HepG2 (cell line): Measurements from ENCODE around the gene KDM4B. TPM values are rescaled to one million over a fixed set of nuclear protein-coding genes. Genes with fewer than 3 reads are reported as not detected.

Source experiments
- CBFB ChIP-seq: sonication (generic); formaldehyde crosslinking; IDR thresholded peaks from 2 replicates; pipeline ENCODE4 v1.4.0; 2020; ENCODE audit warnings: missing genetic modification reagents
- HMGXB4 ChIP-seq, 2 experiments: sonication (generic) in 1 of 2; formaldehyde crosslinking in 1 of 2; IDR thresholded peaks; 2 replicates each; pipeline versions ENCODE4 v1.4.0 to v1.6.1; 2018 to 2020; ENCODE audit warnings: missing genetic modification reagents in 2 of 2, borderline replicate concordance in 1 of 2, low read depth in 1 of 2, mild to moderate bottlenecking in 1 of 2, missing biosample characterization in 1 of 2
- MIER3 ChIP-seq: IDR thresholded peaks from 2 replicates; pipeline ENCODE4 v1.6.1; 2016; ENCODE audit warnings: missing compliant biosample characterization, borderline replicate concordance
- MLLT10 ChIP-seq: sonication (generic); formaldehyde crosslinking; IDR thresholded peaks from 2 replicates; pipeline ENCODE4 v1.4.0; 2020; ENCODE audit warnings: missing genetic modification reagents
- NFRKB ChIP-seq: fragments of 450-650 bp; IDR thresholded peaks from 2 replicates; pipeline ENCODE4 v1.6.1; 2017
- NONO ChIP-seq, 2 experiments: fragments of 450-650 bp in 1 of 2; sonication (generic) in 1 of 2; formaldehyde crosslinking in 1 of 2; IDR thresholded peaks in 1 of 2; conservative IDR thresholded peaks in 1 of 2; 2 replicates each; pipeline versions ENCODE4 v1.6.1 to v1.8.0; 2017 to 2022; ENCODE audit warnings: mild to moderate bottlenecking in 1 of 2, missing genetic modification reagents in 1 of 2, moderate library complexity in 1 of 2
- NR2C2 ChIP-seq: sonication (generic); formaldehyde crosslinking; IDR thresholded peaks from 2 replicates; pipeline ENCODE4 v1.4.0; 2020; ENCODE audit warnings: missing genetic modification reagents, mild to moderate bottlenecking, moderate library complexity, borderline replicate concordance
- PRPF4 ChIP-seq: fragments of 200-400 bp; formaldehyde crosslinking; IDR thresholded peaks from 2 replicates; pipeline ENCODE4 v1.6.1; 2016; ENCODE audit warnings: low read length, low read depth; ENCODE audit not compliant: poor library complexity, severe bottlenecking
- SP140L ChIP-seq: sonication (generic); formaldehyde crosslinking; IDR thresholded peaks from 2 replicates; pipeline ENCODE4 v1.4.0; 2020; ENCODE audit warnings: missing genetic modification reagents, borderline replicate concordance
- SRF ChIP-seq: IDR thresholded peaks from 2 replicates; pipeline ENCODE4 v1.6.1; 2011; ENCODE audit warnings: mild to moderate bottlenecking, low read depth, low read length, moderate library complexity
- STAT5B ChIP-seq: sonication (generic); formaldehyde crosslinking; IDR thresholded peaks from 2 replicates; pipeline ENCODE4 v1.4.0; 2020; ENCODE audit warnings: missing genetic modification reagents
- TARDBP ChIP-seq: sonication (generic); formaldehyde crosslinking; IDR thresholded peaks from 2 replicates; pipeline ENCODE4 v1.8.0; 2022; ENCODE audit warnings: mild to moderate bottlenecking, missing genetic modification reagents
- TFAP4 ChIP-seq: sonication (generic); IDR thresholded peaks from 2 replicates; pipeline ENCODE4 v1.6.1; 2016; ENCODE audit warnings: low read depth, borderline replicate concordance
- ZNF205 ChIP-seq: IDR thresholded peaks from 2 replicates; pipeline ENCODE4 v1.6.1; 2018; ENCODE audit warnings: missing biosample characterization, missing genetic modification reagents
- ZNF234 ChIP-seq: sonication (generic); formaldehyde crosslinking; conservative IDR thresholded peaks from 2 replicates; pipeline ENCODE4 v1.5.1; 2020; ENCODE audit warnings: mild to moderate bottlenecking, missing genetic modification reagents
- ZNF253 ChIP-seq: sonication (generic); formaldehyde crosslinking; IDR thresholded peaks from 2 replicates; pipeline ENCODE4 v1.8.0; 2022; ENCODE audit warnings: mild to moderate bottlenecking, missing genetic modification reagents, borderline replicate concordance
- ZNF337 ChIP-seq: sonication (generic); formaldehyde crosslinking; IDR thresholded peaks from 2 replicates; pipeline ENCODE4 v1.5.1; 2020; ENCODE audit warnings: missing genetic modification reagents, low read depth, mild to moderate bottlenecking, borderline replicate concordance
- ZNF773 ChIP-seq: sonication (generic); formaldehyde crosslinking; IDR thresholded peaks from 2 replicates; pipeline ENCODE4 v1.4.0; 2020; ENCODE audit warnings: missing genetic modification reagents, borderline replicate concordance
- polyA plus RNA-seq, 8 experiments: library from polyadenylated mRNA; depleted of rRNA in 3 of 8; stranded (reverse) in 7 of 8; unstranded in 1 of 8; fragments of >200 nt; fragmentation: Illumina TruSeq in 4 of 8; extraction: Trizol in 4 of 8; gene quantifications; 2 replicates each; pipeline versions ENCODE4 v1.2.1 to v1.2.3, GENCODE V29; 2011 to 2016; ENCODE audit warnings: low read depth in 4 of 8, missing spikeins in 1 of 8, mixed read lengths in 1 of 8; ENCODE audit not compliant: insufficient read depth in 1 of 8
- total RNA-seq, 5 experiments: library from RNA; depleted of rRNA; stranded (reverse); fragments of >200 nt; fragmentation: Illumina TruSeq; extraction: Trizol; gene quantifications; 2 replicates each; pipeline ENCODE4 v1.2.3, GENCODE V29; 2016; ENCODE audit warnings: low read depth in 1 of 5
- TF ChIP-seq, protein P1 (sequence below): sonication (generic); formaldehyde crosslinking; IDR thresholded peaks from 2 replicates; pipeline ENCODE4 v1.8.0; 2023; ENCODE audit warnings: mild to moderate bottlenecking, missing genetic modification reagents
- TF ChIP-seq, protein P2 (sequence below): sonication (generic); formaldehyde crosslinking; IDR thresholded peaks from 2 replicates; pipeline ENCODE4 v1.4.0; 2020; ENCODE audit warnings: mild to moderate bottlenecking, missing genetic modification reagents
- TF ChIP-seq, protein P3 (sequence below): sonication (generic); formaldehyde crosslinking; conservative IDR thresholded peaks from 2 replicates; pipeline ENCODE4 v1.8.0; 2022; ENCODE audit warnings: missing genetic modification reagents
- TF ChIP-seq, protein P4 (sequence below): sonication (generic); formaldehyde crosslinking; IDR thresholded peaks from 2 replicates; pipeline ENCODE4 v1.4.0; 2020; ENCODE audit warnings: low read depth, mild to moderate bottlenecking, missing genetic modification reagents

The KDM4B gene
- total and polyA plus RNA-seq, 2 of the 13 experiments (the other 11 are each of a cell fraction or from before 2014, with no cell fraction given), result 4.9 to 14.6 TPM

DNA sequence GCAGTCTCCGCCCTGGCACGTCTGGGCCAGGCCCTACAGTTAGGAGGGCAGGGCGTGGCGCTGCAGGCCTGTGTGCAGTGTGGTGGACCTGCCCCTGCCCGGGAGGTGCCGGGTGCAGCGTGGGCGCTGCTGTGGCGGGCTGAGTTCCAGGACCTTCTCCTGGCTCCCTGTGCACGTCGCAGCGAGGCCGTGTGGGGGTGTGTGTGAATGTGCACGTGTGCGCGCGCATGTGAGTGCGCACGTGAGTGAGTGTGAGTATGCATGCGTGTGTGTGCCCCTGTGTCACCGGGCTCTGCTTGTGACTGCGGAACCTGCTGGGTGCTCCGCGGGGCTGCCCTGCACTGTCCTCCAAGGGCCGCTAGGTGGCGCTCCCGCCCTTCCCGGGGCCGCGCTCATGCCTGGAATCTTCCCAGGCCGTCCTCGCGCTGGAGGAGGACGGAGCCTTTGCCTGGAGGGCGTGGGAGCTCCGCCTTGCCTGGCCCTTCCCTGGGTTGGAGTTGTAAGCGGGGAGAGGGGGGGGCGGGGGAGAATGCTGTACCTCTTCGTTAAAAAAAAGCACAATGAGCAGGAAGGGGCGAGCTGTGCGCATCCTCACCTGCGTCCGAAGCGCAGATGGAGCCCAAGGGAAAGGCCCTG lies 79.3 kb downstream of the KDM4B start (continued):
- TF ChIP-seq TFAP4 (no peak), ZNF337 (no peak), STAT5B (no peak), NR2C2 (CRISPR knock-in tag) (no peak), SP140L (CRISPR knock-in tag) (no peak), SRF (no peak), ZNF205 (CRISPR knock-in tag) (no peak), MLLT10 (no peak), CBFB (CRISPR knock-in tag) (no peak), PRPF4 (no peak), TARDBP (CRISPR knock-in tag) (0 out of 2 replicates have a peak, but pooled peaks have one; percentile 25), ZNF773 (CRISPR knock-in tag) (no peak), NFRKB (no peak), ZNF253 (no peak), NONO (IDR thresholded peaks at IDR 0.05) (no peak), NONO (CRISPR knock-in tag; conservative IDR thresholded peaks at IDR 0.05) (peak; percentile 51; the same call in 1 of the 2 replicates), MIER3 (no peak), ZNF234 (CRISPR knock-in tag) (no peak), HMGXB4 (CRISPR knock-in tag; IDR thresholded peaks at IDR 0.05; ENCODE audit: borderline replicate concordance in 1 of 2, low read depth in 1 of 2) (peak; percentile 31 to 44; a peak in 1 of 4 replicates)
- TF ChIP-seq, protein P1, sequence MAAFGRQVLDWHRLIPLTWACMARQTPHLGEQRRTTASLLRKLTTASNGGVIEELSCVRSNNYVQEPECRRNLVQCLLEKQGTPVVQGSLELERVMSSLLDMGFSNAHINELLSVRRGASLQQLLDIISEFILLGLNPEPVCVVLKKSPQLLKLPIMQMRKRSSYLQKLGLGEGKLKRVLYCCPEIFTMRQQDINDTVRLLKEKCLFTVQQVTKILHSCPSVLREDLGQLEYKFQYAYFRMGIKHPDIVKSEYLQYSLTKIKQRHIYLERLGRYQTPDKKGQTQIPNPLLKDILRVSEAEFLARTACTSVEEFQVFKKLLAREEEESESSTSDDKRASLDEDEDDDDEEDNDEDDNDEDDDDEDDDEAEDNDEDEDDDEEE, result 0 out of 2 replicates have a peak, but pooled peaks have one; percentile 34
- TF ChIP-seq, protein P2, sequence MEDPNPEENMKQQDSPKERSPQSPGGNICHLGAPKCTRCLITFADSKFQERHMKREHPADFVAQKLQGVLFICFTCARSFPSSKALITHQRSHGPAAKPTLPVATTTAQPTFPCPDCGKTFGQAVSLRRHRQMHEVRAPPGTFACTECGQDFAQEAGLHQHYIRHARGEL (CRISPR knock-in tag), result no peak
- TF ChIP-seq, protein P3, sequence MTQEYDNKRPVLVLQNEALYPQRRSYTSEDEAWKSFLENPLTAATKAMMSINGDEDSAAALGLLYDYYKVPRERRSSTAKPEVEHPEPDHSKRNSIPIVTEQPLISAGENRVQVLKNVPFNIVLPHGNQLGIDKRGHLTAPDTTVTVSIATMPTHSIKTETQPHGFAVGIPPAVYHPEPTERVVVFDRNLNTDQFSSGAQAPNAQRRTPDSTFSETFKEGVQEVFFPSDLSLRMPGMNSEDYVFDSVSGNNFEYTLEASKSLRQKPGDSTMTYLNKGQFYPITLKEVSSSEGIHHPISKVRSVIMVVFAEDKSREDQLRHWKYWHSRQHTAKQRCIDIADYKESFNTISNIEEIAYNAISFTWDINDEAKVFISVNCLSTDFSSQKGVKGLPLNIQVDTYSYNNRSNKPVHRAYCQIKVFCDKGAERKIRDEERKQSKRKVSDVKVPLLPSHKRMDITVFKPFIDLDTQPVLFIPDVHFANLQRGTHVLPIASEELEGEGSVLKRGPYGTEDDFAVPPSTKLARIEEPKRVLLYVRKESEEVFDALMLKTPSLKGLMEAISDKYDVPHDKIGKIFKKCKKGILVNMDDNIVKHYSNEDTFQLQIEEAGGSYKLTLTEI (CRISPR knock-in tag), result no peak
- TF ChIP-seq, protein P4, sequence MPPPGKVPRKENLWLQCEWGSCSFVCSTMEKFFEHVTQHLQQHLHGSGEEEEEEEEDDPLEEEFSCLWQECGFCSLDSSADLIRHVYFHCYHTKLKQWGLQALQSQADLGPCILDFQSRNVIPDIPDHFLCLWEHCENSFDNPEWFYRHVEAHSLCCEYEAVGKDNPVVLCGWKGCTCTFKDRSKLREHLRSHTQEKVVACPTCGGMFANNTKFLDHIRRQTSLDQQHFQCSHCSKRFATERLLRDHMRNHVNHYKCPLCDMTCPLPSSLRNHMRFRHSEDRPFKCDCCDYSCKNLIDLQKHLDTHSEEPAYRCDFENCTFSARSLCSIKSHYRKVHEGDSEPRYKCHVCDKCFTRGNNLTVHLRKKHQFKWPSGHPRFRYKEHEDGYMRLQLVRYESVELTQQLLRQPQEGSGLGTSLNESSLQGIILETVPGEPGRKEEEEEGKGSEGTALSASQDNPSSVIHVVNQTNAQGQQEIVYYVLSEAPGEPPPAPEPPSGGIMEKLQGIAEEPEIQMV (CRISPR knock-in tag), result peak; percentile 36; the same call in 1 of the 2 replicates
